GM21526 (cell line): ENCODE measurements around the gene MAX.
A peak's percentile ranks its signal among the peaks of the same experiment; 100 is the strongest.
"Not testable (repeated sequence)": the region's sequence is repeated elsewhere in the genome, so short reads cannot be mapped to it uniquely, and the experiment has no call there.

Experiments used
- ATAC-seq: cut with Tn5 transposase; IDR thresholded peaks from one replicate; pipeline ENCODE4 v1.9.1; 2021; ENCODE audit warnings: moderate library complexity; ENCODE audit not compliant: unreplicated experiment, low FRiP score

The MAX gene

DNA sequence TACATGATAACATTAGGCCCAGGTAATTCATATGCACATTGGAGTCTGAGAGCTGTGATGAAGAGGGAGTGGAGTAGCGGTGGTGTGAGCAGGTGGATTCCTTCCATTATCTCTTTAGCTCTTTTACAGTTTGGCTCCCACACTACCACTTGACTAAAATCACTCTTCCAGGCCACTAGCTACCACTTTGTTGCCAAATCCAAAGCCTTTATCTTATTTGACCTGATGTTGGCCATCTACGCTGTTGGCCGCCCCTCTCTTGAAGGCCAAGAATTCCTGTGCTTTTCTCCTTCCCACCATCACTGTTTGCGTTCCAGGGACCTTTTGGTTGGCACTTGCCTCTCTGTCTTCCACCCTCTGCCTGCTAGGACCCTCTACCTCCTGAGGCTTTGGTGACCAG lies 4.0 kb upstream of the MAX start:
- ATAC-seq = no peak

GRCh38 chr14:65104791-65105190 lies 2.5 kb upstream of the MAX start:
- no peak for ATAC-seq

DNA sequence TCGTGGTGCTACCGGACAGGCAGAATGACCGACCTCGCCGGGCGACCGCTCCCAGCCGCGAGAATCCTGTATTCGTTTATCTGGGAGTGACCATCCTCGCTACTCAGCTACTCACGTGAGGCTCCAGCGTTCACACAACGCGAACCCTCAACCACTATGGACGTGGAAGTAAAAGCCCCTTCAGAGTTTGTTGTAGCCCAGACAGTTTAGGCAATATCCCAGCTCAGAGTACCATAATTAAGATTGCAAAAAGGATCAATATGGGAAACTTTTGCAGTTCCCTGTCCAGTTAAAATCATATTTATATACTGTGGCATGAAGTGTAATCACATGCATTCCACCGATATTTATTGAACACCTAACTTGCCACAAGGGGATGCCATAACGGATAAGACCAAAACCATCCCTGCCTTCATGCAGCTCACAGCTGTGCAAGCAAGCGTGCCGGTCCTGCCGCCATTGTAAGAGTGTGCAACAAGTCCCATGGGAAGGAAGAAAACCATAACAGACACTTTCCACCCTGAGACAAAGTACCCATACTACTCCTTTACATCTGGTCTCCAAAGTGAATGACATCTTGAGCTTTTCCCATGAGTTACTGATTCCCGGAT lies 938 bp upstream of the MAX start:
- no peak for ATAC-seq

GRCh38 chr14:65101631-65102440 lies 481 bp downstream of the MAX start:
- ATAC-seq = peak; percentile 28

- ATAC-seq = no peak
Measured at GRCh38 chr14:65100922-65101541, 1.3 kb downstream of the MAX start.

GRCh38 chr14:65098586-65098985 lies 3.7 kb downstream of the MAX start:
- ATAC-seq = no peak

DNA sequence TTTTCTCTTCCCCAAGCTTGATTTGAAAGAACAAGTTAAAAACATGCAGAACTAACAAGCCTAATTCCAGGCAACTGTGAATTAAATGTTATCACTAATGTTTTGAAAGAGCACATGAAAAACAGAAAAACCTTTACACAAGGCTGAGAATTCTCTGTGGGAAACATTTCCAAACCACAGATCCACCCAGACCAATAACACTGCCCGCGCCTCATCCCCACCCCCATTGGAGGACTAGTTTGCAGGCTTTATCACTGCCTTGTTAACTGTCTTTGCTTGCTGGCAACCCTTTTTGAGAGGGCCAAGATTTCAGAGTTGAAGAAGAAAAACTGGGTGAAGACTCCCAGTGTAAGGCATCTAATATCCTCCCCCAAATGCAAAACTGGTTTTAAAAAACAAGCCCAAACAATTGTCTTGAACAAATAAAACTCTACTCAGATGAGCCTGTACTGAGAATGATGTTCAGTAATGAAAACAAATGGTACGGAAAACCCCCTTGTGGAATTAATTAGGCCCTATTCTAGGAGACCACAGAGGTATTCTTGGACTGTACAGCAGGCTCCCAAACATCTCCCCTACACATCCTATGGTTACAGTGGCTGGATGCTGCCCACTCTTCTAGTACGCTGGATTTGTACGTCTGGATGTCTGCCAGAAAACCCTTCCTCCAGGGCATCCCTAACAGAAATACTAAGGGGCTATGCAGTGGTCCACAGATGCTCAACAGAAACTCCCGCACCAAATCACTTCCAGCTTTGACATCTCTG lies 5.8 kb downstream of the MAX start:
- no peak for ATAC-seq

DNA sequence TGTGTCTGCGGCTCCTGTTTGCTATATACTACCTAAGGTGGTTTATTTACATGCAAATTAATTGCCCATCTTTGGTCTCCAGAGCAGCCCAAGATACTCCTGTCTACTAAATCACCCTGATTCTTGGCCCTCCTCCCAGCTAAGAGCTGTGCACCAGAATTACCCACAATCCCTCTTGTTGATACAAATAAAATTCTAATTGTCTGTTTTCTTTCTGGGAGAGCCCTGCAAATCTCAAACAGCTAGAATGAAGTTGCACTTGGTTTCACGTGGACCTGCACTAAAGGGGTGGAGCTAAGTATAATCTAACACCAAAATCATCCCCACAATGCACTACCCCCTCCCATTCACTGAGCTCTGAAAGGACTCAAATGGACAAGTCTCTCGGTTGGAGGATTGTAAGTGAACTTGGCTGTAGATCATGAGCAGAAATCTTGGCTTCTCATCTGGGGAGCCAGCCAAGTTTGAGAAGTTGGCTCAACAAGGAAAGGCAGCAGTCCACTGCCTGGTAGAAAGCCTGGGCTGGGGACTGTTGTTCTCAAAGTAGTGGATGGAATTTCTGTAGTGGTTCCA lies 6.6 kb downstream of the MAX start:
- ATAC-seq = no peak

DNA sequence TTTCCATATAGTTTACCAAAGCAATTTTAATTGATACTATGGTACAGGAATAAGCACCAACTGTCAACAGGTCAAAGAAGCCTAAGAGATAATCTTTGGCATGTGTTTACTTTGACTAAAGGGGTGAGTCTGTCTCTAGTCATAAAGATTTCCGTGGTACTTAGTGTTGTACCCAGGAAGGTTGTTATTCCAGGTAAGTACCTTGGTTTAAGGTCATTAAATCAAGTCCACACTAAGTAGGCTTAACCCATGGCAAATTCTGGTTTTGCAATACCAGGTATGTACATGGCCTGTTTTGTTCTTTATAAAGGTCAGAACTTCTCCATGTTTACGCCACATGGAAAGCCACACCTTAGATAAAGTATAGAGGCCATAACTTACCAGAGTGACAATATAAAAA lies 10.0 kb downstream of the MAX start:
- no peak for ATAC-seq

DNA sequence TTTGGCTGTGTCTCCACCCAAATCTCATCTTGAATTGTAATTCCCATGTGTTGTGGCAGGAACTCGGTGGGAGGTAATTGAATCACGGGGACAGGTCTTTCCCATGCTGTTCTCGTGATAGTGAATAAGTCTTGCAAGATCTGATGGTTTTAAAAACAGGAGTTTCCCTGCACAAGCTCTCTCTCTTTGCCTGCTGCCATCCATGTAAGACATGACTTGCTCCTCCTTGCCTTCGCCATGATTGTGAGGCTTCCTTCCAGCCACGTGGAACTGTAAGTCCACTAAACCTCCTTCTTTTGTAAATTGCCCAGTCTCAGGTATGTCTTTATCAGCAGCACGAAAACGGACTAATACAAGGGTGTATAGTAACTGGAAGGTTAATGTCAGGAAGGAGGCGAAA lies 14.5 kb downstream of the MAX start:
- ATAC-seq = not testable (repeated sequence)

- not testable (repeated sequence) for ATAC-seq
Measured at GRCh38 chr14:65086686-65087085, 15.6 kb downstream of the MAX start.

DNA sequence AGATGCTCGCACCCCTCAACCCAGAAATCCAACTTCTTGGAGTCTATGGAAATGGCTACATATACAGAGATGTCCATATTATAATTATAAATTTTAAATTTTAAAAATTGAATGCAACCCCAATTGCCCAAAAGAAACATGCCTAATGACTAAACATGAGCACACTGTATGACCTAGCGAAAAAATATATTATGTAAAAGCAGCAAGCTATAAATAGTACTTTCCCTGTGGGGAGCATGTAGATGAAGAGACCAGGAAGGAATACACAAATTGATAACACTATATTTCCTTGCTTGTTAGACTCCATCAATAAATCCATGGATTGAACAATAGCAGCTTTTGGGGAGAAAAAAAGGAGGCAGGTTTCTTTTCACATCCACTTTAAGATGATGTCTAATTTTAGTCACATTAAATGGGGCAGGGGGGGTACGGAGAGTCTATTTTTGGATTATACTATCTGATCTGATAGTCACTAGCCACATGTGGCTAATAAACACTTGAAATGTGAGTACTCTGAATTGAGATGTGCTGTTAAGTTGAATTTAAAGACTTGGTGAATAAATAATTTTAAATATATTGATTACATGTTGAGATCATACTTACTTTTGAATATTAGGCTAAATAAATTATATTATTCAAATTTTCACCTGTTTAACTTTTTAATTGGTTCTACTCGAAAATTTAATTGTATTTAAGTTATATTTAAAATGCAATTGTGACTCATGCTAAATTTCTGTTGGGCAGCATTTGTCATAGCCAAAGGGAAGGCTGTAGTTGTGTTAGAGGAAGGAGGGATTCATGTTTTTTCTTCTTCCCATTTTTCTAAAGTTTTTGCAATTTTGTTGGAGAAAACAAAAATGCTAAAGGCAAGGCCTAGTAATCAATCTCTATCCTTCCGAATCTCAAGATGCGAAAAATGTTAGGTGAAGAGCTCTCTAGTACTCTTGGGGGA lies 17.5 kb downstream of the MAX start:
- no peak for ATAC-seq

GRCh38 chr14:65082930-65083329 lies 19.4 kb downstream of the MAX start:
- ATAC-seq = no peak

DNA sequence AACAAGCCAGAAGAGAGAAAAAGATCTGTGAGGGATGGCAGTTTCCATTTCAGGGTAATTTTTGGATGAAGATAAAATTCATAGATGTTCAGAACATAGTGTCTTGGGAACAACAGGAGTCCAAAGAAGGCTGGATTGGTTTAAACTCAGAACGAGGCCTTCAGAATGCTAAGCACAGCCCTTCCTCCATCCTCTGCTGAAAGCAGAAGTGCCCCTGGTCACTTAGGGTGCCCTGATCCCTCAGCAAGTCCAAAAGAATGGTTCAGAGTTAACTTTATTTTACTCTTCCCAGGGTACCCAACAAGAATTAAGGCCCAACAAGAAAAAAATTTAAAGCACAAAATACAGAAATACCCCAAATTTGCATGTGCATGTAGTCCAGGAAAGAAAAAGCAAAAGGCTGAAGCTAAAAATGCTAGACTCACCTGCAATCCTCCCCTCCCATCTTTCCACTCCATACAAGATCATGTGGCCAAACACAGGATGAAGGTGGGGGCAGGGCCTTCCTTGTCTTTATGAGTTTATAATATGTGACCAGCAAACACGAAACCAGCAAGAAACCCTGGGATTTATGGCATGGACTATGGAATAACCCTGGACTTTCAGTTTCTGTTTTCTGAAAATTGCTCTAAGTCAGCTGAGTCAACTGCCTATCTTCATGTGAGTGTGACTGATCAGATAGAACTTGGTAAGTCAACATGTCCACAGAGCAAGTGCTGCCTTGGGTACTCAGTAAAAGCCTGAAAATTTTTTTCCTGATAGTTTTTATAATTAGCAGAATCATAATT lies 21.2 kb downstream of the MAX start:
- no peak for ATAC-seq

- no peak for ATAC-seq
Measured at GRCh38 chr14:65079768-65080167, 22.5 kb downstream of the MAX start.

DNA sequence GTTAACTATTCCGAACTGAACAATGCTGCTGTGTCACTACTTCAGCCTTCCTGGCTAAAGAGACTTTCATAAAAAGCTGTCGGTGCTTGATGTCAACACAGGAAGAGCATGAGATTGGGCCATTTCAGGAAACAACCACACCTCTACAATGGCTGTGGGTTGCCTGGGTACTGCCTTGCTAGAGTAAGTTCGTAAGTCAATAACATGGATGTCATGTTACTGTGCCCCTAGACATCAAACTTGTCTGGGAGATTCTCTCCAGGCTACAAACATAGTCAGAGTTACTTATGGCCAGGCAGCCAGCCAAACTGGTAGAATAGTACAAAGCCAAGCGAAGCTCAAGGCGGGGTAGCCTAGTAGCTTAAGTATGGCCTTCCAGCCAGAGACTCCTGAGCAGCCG lies 23.1 kb downstream of the MAX start:
- no peak for ATAC-seq

DNA sequence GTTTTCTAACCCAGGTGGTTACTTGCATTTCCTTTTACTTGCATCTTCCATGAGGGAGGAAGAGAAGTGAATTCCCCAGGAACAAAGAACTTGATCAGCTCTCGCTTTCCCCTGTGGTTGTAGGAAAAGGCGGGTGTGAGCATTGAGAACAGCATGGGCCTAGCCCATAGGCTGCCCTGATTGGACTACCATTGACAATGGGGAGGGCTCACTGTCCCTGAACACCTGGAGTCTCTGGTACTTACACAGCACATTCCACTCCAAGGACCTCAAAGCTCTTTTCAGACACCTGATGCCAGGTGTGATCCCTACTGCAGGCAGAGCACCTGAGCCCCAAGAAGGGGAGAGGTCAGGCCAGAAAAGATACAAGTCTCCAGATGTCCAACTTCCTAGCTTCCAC lies 25.0 kb downstream of the MAX start:
- no peak for ATAC-seq

DNA sequence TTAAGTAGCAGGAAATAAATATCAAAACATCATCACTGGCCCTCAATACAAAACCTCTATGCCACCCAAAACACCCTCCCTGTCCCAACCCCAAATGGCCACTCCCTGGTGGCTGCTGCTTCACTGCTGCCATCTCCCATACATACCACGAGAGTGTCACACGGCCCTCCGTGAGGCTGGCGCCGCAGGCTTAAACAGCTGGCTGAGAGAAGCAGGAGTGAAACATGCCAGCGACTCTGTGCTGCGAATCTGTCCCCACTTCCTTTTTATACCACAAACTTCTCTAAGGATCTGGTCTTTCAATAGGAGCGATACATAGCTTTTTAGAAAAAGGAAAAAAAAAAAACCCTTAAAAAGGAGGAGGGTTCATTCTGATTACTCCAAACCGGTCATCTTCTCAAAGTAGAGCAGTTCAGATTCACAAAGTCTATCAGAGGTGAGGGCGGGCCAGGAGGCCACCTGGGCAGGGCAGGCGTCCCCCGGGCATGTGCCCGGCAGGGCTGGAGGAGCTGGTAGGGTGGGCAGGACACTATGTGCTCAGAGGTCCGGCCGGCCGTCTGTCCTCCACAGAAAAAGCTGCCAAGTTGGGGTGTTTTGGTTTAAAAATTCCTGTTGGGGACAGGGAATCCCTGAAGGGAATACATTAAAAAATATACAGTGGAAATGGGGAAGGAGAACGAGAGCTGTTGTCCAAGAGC lies 26.5 kb downstream of the MAX start:
- ATAC-seq = no peak
